ENCODE data around the gene PRDX6.
"Not testable (repeated sequence)": the region's sequence is repeated elsewhere in the genome, so short reads cannot be mapped to it uniquely, and the experiment has no call there.

Gene PRDX6

DNA sequence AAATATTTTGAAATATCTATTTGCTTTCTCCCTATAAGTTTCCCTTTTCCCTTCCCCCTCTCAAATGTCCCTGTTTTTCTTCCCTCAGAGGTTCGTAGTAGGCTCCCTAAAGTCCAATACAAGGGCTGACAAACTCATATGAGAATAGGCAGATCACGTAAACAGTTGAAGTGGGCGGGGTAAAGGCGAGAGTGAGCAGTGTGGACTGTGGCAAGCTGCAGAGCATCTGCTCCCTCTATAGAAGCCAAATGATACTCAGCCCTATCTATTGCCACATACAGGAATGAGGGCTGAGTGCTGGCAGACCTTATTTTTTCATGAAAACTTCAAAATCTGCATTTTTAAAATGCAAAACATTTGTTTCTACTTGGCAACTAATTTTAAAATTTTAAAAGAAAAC is 26.3 kb downstream of the PRDX6 start:
- peak; percentile 79 for DNase-seq

DNA sequence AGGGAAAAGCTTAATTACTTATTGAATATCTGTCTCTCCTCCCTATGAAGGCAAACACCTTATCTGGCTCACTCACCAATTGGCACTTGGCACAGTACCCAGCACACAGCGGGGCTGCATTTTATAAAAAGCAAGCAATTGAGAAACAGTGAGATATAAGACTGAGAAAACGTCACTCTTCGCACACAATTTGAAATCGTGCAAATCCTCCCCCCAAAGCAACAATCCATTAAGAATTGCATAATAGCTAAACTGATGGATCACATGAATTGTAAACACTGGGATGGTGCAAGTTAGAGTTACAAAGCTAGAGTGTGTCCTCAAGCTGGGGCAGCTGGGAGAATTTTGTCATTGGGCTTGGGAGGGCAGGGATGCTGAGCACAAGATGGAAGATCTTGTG is 27.1 kb downstream of the PRDX6 start:
- no peak for DNase-seq

DNA sequence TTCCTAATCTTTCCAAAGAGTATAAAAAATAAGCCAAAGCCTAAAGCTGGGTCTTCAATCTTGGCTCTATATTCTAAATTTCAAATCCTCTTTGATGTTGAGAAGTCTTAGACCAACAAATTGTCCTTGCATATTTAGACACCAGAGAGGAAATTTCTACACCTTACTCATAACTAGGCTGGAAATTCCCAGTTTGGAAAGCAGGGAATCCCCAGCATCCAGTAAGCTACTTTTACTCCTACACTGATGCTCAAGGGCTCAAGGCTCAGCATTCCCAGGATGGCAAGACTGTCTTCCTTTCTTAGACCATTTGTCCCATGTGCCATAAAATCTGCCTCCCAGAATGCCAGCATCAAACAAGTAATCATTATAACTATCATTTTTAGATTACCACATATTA is 28.3 kb downstream of the PRDX6 start:
- no peak for DNase-seq

DNA sequence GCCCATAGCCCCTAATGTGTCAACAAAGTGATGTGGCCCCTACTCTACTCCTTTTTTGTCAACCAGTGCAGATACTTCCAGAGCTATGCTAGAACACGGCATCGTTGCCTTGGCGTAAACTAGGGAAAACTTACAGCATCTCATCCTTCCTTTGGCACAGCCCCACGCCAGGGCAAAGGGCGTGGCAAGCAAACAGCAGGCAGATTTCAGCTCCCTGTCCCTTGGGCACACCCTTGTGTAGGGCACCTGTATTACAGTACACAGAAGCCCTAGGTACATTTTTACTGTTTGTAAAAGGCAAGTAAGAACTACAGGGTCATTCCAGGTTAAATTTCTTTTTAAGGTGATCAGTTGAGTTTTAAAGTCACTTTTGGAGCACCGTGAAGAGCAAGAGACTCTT is 29.3 kb downstream of the PRDX6 start:
- no peak for DNase-seq

DNA sequence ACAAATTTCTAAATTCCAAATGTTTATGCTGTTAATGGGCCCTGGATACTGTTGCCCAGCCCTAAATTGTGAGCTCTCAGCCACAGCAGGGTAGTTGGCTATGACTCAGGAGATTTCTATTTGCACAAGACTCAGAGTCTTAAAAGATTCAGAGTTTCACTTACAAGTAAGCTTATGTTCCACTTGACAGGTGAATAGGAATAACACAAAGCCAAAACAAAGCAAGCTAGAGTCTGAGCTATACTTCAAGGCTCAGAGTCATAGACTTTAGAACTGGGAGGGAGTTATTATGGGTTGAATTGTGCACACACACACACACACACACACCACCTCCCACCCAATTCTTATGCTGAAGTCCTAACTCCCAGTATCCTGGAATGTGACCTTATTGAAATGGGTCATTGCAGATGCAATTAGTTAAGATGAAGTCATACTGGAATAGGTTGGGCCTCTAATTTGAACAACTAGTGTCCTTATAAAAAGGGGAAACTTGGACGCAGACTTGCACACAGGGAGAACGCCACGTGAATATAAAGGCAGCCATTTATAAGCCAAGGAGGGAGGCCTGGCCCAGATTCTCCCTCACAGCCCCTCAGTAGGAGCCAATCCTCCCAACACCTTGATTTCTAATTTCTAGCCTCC is 30.2 kb downstream of the PRDX6 start:
- peak; percentile 84 for DNase-seq

DNA sequence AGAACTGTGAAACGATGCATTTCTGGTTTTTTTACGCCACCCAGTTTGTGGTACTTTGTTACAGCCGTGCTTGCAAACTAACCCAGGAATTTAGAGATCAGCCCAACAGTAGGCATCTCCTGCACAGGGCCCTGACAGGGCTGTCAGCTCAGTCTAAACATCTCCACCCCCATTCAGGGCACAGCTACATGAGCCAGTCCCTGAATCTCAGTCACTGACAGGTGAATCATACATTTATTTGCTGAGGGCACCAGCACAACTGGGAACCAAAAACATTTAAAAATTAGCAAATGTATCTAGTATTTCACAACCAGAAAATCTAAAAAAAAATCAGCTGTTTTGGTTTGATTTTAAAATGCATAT is 30.7 kb downstream of the PRDX6 start:
- DNase-seq: no peak

DNA sequence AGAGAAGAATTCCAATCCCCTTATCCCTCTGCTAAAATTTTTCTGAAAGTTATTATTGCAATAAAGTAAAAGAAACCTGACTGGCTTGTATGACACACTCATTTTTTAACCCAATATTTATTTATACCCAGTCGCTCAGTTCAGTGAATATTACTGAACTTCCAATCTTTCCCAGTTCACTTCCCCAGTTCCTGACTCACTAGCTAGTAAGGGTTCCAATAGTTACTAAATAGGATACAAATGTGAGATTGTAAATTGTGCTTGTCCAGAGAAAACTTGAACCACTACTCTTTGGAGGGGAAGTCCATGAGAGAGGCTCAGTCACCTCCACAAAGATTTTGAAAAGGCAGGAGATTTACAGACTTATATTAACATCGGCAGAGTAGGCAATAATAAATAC is 31.4 kb downstream of the PRDX6 start:
- peak; percentile 25 for DNase-seq

DNA sequence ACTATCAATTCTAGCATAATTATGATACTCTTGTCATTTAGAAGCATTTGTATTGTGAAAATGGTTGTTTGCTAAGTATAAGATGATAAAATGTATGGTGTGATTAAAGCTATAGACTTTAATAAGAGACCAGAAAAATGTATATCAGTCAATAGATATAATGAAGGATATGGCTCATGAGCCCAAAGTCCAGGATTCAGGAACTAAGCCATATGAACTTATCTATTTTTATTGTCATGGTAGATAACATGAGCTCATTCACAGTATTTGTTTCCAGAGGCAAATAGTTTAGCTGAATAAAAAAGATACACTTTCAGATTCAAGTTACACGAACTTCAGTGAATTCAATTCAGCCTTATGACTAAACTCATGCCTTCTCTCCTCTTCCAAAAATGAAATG is 32.7 kb downstream of the PRDX6 start:
- DNase-seq: no peak

DNA sequence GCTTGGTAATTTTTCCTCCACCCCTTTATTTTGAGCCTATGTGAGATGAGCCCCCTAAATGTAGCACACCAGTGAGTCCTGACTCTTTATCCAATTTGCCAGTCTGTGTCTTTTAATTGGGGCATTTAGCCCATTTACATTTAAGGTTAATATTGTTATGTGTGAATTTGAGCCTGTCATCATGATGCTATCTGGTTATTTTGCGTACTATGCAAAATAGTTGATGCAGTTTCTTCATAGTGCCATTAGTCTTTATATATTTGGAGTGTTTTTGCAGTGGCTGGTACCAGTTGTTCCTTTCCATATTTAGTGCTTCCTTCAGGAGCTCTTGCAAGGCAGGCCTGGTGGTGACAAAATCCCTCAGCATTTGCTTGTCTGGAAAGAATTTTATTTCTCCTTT is 37.4 kb downstream of the PRDX6 start:
- not testable (repeated sequence) for DNase-seq

DNA sequence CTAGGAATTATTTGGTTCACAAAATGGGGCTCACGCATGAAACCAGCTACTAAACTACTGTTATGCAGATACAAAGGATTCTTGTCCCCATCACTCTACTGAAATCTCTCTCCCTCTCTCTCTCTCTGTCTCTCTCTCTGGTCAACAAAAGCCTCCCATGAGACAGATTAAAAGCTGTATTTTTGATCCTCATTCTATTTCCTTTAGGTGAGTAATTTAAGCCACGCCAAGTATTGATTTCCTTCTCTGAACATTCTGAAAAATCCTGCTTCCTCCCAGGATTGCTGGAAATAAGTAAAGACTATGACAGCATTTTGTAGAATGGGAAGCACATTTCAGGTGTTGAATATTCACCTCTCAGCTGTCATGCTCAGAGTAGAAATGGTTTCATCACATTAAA is 43.7 kb downstream of the PRDX6 start:
- no peak for DNase-seq

DNA sequence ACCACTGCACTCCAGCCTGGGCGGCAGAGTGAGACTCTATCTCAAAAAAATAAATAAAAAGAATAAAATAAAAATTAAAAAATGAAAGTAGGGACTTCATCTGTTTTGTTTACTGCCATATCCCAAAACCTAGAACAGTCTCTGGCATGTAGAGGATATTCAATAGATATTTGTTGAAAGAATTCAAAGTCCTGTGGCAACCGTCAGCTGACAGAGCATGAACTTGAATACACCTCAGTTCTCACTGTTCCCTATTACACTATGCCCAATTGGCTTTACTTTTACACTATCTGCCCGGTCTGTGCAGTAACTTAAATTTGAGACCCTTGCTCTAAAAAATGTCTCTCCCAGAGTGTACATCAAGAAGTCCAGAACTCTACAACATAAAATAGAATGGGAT is 46.2 kb downstream of the PRDX6 start:
- no peak for DNase-seq

DNA sequence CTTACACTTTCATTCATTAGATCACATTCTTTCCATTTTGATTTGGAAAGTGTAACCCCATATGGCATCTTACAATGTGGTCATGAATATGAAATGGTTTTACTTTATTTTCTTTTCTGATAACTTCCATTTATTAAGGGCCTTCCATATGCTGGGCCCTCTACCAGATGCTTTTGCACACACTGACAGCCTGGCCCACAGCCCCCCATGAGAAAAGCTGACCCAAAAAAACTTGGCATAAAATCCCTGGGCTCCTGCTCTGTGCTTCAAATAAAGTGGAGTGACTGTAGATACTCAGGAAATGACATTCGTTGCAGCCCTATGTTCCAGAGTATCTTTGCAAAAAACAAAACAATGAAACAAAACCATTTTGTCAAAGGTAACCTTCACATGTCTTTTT is 48.8 kb downstream of the PRDX6 start:
- DNase-seq: no peak

DNA sequence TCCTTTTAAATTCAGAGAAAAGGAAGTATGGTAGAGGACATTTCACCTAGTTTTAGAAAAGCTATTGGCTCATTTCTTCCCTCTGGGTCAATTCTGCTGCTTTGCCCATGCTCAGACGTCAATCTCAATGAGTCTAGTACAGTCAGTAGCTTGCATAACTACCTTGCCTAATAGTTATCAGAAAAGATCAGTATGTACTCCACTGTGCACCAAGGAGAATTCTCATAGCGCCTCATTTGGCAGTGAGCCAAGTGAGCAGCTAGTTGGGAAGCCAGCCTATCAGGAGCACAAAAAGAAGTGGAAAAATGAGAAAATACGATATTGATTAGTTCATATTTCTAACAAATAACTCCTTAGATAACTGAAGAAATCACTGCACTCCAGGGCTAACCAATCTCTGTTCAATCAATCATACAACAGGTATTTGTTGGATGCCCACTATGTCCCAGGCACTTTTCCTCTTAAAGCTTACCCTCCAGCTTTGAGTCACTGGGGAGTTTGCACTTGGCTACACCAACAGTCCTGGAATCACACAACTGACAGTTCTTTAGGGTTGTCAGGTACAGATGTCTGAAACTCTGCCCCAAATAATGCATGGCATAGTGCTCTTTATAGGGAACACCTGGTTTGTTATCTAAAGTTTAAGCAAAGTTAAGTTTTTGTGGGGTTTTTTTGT is 50.2 kb downstream of the PRDX6 start:
- DNase-seq: peak; percentile 1

DNA sequence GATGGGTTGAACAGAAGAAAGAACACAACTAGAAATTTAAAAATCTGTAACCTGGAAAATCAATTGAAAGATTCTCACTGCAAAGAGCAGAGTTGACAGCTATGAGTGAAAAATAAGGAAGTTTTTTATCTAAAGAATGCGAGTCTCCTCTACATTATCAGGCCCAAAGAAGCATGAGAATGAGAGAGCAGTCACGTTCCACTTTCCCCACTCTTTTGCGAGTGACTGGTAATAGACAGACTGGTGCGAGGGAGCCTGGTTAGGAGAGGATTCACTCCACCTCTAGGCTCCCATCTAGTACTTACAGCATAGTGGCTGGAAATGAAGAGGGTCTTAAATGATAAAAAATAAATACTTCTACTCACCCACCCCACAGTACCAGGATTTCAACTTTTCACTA is 52.0 kb downstream of the PRDX6 start:
- DNase-seq: no peak

DNA sequence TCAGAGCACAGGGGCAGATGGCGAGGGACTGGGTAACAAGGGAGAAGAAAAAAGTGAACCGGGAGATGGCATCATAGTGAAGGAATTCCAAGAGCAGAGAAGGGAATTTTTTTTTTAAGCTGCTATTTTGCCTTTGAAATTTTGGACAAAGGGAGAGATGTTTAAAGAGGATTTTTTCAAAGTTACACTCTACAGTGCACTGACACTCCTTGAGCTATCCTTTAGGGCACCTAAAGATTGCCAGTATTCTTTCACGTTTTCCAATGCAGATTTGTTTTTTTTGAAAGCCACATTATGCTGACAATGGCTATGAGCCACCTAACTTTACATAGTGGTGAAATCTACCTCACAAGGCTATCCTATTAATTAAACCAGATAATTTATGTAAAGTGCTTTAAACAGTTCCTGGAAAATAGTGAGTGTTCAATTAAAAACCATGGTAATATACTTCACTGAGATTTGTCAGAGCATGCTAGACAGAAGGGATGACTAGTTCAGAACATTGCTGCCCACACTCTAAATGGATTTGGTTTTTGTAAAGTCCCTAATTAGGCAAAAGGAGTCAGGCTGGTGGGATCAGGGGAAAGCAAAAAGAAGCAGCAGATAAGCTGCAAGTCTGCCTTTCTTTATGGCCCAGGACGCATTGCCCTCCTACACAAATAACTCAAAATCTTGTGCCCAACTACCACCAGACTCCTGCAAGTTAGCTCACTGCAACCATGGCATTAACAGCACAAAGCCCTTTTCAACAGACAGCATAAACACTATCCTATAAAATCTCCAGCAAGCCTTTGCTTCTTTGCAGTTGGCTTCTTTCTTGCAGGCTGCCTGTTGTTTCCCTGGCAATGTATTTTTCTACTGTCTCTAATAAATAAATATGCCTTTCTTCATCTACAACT is 53.9 kb downstream of the PRDX6 start:
- DNase-seq: no peak

DNA sequence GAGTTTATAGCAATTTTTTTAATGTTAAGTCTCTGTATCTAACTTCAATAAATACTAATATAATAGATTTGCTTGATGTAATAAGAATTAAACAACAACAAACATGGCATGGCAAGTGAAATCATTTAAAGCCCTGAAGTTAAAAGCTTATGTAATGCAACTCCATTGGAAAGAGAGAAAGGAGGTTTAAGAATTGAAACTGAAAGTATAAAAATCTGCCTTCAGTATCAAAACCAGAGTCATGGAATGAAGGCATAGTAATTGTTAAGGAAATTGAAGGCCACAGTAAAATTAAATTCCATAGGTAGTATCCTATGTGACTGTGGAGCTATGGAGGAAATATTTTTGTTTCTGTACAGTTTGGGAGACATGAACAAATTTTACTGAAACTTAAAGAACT is 55.1 kb downstream of the PRDX6 start:
- peak; percentile 2 for DNase-seq

DNA sequence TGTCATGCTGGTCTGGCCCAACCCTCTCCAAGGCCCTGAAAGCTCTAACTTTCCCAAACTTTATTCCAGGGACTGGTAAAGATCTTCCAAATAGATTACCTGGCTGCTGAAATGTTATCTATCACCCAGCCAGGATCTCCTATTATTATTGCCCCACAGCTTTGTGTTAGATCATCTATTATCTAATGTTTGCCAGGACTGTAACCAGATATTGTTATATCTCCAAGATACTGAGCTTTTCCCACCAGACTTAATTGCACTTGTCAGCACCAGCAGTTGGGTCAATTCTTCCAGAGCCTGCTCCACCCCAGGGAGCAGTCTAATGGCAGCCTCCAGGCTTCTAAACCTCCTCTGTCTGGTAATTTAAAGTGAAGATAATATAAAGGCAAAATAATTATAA is 59.1 kb downstream of the PRDX6 start:
- DNase-seq: no peak
